ENCODE measurements around the gene PLA2G12A.
A peak's percentile ranks its signal among the peaks of the same experiment; 100 is the strongest.
"Not testable (repeated sequence)": the region's sequence is repeated elsewhere in the genome, so short reads cannot be mapped to it uniquely, and the experiment has no call there.

The PLA2G12A gene

GRCh38 chr4:109728385-109728784 lies 1.5 kb downstream of the PLA2G12A start:
- DNase-seq, result no peak

DNA sequence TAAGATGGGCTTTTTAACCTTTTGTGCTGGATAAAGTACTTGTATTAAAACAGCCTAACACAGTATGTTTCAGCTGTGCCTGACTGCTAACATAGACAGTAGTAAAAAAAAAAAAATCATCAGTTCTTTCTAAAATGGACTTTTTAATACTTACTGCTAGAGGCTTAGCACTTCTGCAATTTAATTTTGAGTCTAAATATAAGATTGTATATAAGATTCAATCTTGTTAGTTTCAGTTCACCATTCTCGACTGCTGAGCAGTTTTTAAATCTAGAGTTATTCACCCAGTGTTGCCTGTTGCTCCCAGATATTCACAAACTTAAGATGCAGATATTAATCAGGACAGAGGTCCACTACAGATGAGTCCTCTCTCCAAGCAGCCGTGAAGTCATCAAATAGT lies 6.8 kb downstream of the PLA2G12A start:
- peak; percentile 14 for DNase-seq

DNA sequence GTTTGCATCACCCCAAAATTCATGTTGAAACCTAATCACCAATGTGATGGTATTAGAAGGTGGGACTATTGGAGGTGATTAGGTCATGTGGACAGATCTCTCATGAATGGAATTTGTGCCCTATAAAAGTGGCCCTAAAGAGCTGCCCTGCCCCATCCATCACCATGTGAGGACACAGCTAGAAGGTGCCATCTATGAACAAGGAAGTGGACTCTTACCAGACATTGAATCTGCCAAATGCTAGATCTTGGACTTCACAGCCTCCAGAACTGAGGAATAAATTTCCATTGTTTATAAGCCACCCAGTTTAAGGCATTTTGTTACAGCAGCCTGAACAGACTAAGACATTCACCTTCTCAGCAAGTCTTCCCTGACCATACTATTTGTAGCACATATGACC lies 7.5 kb downstream of the PLA2G12A start:
- DNase-seq, result no peak

DNA sequence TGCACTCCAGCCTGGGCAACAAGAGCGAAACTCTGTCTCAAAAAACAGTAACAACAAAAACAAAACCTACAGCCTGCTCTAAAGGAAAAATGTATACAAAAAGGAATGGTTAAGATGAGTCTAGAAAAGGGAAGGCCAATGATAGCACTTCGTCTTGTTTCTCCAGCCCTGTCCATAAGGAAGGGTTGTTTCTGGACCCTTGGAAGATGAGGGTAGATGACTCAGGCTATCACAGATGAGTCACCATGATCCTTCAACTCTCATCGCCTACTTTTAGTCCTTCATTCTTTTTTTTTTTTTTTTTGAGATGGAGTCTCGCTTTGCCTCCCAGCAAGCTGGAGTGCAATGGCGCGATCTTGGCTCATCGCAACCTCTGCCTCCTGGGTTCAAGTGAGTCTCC lies 8.8 kb downstream of the PLA2G12A start:
- no peak for DNase-seq

DNA sequence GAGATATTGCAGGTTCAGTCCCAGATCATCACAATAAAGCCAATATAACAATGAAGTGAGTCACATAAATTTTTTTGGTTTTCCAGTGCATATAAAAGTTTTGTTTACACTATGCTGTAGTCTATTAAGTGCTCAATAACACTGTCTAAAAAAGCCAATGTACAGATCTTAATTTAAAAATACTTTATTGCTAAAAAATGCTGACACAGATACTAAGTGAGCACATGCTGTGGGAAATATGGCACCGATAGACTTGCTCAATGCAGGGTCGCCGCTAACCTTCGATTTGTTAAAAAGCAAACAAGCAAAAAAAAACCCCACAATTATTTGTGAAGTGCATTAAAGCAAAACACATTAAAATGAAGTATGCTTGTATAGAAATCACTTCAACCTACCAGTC lies 10.3 kb downstream of the PLA2G12A start:
- no peak for DNase-seq

GRCh38 chr4:109718759-109719158 lies 11.1 kb downstream of the PLA2G12A start:
- no peak for DNase-seq

DNA sequence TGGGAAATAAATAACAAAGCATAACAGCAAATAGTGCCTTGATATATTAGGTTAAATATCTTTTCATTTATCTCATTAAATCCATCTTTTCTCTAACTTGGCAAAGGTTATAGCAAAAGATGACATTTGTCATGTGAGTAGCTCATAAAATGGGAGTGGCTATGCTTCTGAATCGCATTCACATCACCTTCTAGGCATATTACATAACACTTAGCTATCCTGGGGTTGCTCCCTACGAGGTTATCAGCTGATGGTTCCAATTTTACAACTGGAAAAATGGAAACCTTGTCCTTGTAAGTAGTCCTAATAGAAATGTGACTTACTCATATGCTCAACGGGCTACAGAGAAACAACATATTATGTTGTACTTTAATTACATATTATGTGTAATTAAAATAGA lies 16.4 kb downstream of the PLA2G12A start:
- no peak for DNase-seq

DNA sequence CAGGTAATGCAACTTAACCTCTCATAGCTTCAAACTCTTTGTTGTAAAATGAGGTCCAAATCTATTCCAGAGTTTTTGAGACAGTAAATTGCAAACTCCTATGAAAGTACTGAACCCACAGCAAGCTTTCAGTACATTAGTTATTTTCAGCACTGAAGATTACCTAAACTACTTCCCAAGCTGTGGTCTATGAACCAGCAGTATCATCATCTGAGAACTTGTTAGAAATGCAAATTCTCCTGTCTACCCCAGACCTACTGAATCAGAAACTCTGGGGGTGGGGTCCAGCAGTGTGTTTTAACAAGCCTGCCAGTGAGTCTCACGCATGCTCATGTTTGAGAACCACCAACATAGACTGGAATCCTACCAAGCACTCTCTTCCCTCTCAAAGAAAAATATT lies 20.9 kb downstream of the PLA2G12A start:
- DNase-seq, result no peak

GRCh38 chr4:109708435-109708834 lies 21.4 kb downstream of the PLA2G12A start:
- no peak for DNase-seq

DNA sequence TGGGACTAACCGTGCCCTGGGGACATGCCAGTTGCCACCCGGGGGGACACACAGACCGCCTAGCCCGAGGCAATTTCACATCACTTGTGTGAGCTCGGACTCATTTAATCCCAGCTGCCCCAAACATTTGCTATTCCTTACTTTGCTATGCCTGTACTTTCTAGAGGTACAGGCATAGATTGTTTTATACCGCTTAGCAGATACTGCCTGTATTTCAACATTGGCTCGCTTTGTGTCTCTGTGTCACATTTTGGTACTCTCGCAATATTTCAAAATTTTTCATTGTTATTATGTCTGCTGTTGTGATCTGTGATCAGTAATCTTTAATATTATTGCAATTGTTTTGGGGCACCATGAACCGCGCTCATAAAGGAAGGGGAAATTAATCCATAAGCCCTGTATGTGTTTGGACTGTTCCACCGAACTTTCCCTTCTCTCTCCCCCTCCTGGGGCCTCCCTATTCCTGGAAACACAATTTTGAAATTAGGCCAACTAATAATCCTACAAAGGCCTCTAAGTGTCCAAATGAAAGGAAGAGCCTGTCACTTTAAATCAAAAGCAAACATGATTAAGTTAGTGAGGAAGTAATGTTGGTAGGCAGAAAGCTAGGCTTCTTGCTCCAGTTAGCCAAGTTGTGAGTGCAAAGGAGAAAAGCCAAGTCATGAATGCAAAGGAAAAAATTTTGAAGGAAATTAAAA lies 26.1 kb downstream of the PLA2G12A start:
- peak; percentile 35 for DNase-seq

DNA sequence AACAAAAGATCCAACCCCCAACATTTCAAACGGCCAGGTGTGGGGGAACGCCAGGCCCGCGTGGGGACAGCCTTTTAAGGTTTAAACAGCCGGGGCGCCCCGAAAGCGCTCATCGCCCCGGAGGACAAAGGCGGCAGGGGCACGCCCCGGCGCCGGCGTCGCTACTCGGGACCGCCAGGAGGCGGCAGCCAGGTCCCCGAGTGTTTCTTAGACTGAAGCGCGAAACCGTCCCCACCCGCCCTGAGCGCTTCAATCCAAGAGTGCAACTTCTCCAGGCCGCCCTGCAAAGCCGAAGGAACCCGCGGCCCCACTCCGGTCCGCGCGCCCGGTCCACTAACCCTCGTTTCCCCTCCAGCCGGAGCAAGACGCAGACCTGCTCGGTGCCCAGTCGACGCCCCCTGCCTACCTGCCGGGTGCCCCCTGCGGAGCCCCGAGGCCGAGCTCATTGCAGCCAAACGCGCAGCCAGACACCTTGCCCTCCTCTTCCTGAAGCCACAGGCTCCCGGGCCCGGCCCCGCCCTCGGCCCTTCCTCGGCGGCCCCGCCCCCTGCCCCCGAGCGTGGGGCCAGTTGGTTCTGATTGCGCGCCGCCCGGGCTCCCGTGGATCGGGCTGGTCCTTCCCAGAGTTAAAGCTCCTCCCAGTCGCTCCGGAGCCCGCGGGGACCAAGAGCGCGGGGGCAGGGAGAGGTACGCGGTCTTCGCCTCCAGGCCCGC lies 26.8 kb downstream of the PLA2G12A start, which contains the start of gene CASP6:
Gene CASP6, minus strand, starts transcription at position 496 of the 714 bp plus-strand sequence. Its CDS starts 50 bp downstream, at position 446.
- DNase-seq, result peak; percentile 80

- DNase-seq, result no peak
Observed at GRCh38 chr4:109701566-109702410, 28.1 kb downstream of the PLA2G12A start.

DNA sequence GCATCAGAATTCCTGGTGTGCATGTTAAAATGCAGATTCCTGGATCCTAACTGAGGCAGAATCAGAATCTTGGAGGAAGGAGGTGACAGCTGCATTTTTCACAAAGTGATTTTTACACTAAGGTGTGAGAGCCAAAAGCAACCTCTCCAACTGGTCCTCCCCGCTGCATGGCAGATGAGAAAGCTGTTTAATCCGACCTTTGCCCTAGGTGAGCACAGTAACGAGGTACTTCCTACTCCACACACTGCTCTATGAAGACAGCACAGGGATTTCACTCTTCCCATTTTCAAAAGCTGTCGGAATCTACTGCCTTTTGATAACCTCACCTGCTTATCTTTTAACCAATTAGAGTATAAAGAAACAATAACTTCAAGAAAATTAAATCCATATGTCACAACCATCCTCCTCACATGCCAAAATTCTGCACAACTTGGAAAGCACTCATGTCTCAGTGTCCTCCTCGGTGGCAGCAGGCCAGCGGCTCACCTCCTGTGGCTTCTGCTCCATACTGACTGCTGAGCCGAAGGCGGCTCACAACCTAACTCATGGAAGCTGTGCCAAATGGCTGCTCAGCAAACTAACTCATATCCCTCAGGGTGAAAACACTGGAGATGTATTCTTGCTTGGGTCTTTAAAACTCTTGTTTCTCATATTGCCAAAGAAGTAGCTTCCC lies 30.2 kb downstream of the PLA2G12A start:
- DNase-seq, result no peak

DNA sequence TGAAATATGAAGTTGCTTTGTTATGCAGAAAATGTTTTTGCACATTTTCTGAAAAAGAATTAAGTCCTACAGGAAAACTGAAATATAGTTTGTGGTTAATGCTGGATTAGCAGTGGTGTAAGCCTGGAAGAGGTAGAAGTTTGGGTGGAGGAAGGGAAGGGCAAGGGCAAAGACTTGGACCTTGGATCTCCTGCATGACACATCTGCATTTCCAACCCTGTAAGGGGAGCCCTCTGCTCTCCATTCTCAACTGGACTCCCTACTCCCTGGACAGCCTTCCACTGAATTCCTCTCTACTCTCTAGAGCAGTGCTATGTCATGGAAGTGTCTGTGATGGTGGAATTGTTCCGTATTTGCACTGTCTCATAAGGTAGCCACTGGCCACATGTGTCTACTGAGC lies 31.2 kb downstream of the PLA2G12A start:
- no peak for DNase-seq

DNA sequence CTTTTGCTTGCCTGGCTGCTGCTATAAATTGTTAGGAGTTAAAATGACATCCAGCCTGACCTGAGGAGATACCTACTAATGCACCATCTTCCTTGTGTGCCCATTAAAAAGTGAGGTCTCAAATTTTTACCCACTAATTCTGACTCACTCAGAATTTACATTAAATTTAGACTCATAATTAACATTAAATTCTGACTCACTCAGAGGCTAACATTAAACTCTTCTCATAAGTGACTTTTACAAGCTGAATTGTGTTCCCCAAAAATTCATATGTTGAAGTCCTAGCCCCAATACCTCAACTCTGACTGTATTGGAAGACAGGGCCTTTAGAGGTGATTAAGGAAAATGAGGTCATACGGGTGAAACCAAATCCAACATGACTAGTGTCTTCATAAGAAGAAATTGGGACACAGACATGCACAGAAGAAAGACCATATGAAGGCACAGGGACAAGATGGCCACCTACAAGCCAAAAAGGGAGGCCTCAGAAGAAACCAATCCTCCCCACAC lies 38.4 kb downstream of the PLA2G12A start:
- DNase-seq, result no peak

DNA sequence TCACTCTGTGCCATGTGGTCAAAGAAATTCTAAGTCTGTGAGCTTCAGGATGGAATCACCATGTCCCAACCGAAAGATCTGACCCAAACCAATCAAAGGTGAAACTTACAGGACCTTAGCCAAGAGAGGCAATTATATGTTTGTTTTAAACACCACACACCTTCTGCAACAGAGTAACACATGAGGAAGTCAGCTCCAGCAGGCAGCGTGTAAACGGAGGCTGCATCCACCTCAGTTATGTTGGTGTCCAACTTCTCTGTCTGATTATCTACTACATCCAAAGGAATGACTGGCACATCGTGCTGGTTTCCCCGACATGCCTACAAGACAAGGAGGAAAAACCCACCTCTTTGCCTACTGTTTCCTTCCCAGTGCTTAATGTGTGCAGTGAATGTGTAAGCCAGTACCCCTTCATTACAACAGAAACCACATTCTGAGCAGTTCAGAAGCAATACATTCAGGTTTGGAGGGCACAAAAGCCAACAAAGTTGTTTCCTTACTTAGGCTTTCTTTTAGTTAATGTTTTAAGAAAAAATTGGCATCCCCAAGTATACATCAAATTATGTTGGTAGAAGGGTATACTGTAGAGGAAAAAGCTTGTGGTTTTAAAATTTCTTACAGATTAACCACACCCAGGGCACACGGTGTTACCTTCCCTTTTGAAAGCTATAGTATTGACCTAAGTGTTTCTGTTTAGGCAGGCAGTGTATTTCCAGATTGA lies 39.0 kb downstream of the PLA2G12A start:
- DNase-seq, result no peak

DNA sequence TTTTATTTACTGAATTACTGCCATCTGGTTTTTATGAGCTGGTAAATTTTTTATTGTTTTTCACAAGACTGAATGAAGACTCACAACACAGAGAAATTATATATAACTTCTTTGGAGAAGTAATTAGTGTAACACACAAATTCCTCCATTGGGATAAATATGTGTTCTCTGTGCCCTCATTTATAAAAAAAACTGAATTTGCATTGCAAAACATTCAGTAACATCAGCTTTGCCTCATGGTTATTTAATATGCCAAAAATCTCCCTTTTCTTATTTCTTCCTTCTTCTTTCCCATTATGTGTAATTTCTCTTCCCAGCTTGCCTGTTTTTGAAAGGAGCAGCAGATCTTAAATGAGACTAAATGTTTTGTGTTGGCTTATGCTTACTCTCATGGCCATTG lies 45.1 kb downstream of the PLA2G12A start:
- DNase-seq, result no peak

DNA sequence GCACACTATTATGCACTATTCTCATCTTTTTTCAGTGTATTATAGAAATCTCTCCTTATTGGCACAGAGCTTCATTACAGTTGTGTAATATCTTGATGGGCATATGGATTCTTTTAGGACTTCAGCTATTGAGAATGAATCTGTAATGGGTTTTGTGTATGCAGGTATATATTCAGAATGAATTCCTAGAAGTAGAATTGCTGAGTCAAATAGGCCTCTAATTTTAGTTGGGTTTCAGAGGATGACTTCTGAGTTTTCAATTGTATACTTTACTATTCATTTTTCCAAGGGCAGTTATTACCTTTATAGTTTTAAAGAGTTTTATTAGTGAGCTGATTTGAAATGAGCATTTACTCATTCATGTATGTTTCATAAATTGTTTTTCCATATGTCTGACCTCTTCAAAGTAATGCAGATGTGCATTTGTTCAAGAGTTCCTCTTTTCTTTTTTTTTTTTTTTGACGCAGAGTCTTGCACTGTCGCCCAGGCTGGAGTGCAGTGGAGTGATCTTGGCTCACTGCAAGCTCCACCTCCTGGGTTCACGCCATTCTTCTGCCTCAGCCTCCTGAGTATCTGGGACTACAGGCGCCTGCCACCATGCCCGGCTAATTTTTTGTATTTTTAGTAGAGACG lies 46.1 kb downstream of the PLA2G12A start:
- peak; percentile 5 for DNase-seq

- no peak for DNase-seq
Observed at GRCh38 chr4:109682875-109683274, 47.0 kb downstream of the PLA2G12A start.

DNA sequence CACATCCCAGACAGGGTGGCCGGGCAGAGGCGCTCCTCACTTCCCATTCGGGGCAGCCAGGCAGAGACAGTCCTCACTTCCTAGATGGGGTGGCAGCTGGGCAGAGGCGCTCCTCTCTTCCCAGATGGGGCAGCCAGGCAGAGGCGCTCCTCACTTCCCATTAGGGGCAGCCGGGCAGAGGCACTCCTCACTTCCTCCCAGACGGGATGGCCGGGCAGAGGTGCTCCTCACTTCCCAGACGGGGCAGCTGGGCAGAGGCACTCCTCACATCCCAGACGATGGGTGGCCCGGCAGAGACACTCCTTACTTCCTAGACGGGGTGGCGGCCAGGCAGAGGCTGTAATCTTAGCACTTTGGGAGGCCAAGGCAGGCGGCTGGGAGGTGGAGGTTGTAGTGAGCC lies 50.9 kb downstream of the PLA2G12A start:
- not testable (repeated sequence) for DNase-seq

DNA sequence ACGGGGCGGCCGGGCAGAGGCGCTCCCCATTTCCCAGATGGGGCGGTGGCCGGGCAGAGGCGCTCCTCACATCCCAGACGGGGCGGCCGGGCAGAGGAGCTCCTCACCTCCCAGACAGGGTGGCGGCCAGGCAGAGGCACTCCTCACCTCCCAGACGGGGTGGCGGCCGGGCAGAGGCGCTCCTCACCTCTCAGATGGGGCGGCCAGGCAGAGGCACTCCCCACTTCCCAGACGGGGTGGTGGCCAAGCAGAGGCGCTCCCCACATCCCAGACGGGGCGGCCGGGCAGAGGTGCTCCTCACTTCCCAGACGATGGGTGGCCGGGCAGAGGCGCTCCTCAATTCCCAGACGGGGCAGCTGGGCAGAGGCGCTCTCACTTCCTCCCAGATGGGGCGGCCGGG lies 51.4 kb downstream of the PLA2G12A start:
- not testable (repeated sequence) for DNase-seq

DNA sequence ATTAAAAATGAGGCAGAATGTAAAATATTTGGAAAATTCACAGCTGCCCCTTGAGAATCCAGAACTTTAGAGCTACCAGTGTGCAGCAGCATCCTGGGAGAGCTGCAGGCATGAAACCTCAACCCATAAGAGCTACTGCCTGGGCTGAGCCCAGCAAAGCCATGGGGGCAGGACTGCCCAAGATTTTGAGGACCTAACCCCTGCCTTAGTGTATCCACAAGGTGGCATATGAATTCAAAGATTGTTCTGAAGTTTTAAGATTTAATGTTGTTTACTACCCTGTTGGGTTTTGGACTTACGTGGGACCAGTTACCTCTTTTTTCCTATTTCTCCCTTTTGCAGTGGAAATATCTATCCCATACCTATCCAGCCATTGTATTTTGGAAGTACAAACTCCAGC lies 53.0 kb downstream of the PLA2G12A start:
- no peak for DNase-seq

Measured in suppressor macrophage treated with lipopolysaccharide for 4 hours (primary cell).